22Rv1 (cell line): ENCODE results near the gene ERCC6.

Source experiments
- H3K27ac ChIP-seq: fragments of 450-650 bp; 2 replicates; pipeline ENCODE4 v1.5.1; 2017
- ZFX ChIP-seq: fragments of 450-650 bp; IDR thresholded peaks from 2 replicates; pipeline ENCODE4 v1.6.1; 2017; ENCODE audit warnings: antibody characterized with exemption, borderline replicate concordance
- TF ChIP-seq, protein P1 (sequence below): fragments of 450-650 bp; IDR thresholded peaks from 2 replicates; pipeline ENCODE4 v1.5.1; 2017; ENCODE audit warnings: mild to moderate bottlenecking

Gene ERCC6

DNA sequence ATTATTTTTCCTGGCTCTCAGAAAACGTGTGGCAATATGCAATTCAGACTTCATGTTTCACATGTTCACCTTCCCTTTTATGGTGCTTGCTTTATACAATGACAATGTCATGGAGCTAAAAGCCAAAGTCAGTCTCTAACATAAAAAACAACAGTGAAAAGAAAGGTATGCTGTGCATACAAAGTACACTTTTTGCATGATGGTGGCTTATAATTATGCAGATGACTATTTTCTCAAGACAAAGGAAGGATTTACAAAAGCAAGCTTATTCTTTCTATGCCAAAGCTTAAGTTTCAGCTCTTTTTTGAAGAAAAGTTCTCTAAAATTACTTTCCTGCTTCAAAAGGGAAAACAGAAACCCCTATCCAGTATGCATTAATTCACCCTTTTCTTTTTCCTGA is 15.6 kb downstream of the ERCC6 start:
- no peak overlapping the region for H3K27ac ChIP-seq
- no peak for TF ChIP-seq ZFX
- TF ChIP-seq, protein P1, sequence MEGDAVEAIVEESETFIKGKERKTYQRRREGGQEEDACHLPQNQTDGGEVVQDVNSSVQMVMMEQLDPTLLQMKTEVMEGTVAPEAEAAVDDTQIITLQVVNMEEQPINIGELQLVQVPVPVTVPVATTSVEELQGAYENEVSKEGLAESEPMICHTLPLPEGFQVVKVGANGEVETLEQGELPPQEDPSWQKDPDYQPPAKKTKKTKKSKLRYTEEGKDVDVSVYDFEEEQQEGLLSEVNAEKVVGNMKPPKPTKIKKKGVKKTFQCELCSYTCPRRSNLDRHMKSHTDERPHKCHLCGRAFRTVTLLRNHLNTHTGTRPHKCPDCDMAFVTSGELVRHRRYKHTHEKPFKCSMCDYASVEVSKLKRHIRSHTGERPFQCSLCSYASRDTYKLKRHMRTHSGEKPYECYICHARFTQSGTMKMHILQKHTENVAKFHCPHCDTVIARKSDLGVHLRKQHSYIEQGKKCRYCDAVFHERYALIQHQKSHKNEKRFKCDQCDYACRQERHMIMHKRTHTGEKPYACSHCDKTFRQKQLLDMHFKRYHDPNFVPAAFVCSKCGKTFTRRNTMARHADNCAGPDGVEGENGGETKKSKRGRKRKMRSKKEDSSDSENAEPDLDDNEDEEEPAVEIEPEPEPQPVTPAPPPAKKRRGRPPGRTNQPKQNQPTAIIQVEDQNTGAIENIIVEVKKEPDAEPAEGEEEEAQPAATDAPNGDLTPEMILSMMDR: no peak

DNA sequence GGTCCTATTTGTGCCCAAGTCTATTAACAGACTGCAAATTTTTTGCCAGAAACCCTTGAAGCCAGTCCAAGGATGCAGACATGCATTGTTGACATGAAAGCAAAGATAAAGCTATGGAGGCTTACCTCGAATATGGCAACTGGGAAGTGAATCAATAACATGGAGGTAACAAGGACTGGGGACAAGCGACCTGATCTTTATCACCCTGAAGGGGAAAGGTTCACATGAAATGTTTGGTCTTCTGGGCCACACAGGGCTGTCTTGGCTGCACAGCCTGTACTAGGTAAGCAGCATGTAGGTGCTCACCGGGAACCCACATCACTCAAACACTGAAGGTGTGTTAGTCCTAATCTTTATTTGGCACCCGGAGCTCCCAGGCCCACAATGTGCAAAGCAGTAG is 17.9 kb downstream of the ERCC6 start:
- H3K27ac ChIP-seq: no peak overlapping the region
- TF ChIP-seq, protein P1: no peak
- TF ChIP-seq ZFX: no peak

DNA sequence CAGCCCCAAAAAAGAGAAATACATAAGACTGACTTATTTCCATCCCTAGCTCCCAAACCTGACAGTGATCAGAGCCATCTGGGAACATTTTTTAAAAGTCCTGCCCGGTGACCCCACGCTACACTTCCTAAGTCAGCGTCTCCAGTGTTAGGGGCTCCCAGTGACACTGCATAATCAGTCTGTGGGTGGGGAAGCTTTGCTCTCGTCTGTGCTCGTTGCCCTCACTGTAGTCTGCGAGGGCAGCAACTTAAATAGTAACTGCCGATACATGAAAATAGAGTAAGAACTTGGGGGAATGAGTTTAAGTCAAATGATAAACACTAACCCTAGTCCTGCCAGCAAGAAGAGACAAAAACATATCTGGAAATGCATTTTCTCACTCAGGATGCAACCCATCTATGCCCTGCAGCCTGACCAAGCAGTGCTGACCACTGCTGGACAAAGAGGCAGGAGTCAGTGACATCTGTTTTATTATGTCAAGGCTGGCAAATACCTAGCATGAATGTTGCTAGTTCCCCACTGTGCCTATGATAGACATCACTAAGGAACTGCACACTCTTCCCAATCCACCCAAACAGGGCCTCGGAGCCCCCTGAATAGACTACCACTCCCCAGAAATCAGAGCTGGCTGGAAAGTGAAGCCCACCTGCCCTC is 18.7 kb downstream of the ERCC6 start:
- no peak overlapping the region for H3K27ac ChIP-seq
- no peak for TF ChIP-seq ZFX
- TF ChIP-seq, protein P1: no peak

DNA sequence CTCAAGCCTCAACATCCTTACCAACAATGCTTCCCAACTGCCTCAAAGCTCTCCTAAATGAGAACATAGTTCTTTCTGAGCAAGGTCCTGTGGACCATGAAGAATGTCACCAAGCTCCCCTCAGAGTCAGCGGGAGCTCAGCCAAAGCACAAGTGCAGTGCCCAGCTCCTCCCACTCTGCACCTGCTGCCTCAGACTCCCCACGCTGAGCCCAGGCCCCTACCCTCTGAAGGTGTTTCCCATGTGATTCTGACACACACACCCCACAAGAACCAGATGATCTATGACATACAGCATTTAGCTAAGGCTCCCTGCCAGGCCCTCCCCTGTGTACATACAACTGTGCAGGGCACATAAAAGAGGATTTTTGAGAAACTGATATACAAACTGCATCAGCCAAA is 19.2 kb downstream of the ERCC6 start:
- H3K27ac ChIP-seq: no peak overlapping the region
- no peak for TF ChIP-seq ZFX
- TF ChIP-seq, protein P1: no peak

DNA sequence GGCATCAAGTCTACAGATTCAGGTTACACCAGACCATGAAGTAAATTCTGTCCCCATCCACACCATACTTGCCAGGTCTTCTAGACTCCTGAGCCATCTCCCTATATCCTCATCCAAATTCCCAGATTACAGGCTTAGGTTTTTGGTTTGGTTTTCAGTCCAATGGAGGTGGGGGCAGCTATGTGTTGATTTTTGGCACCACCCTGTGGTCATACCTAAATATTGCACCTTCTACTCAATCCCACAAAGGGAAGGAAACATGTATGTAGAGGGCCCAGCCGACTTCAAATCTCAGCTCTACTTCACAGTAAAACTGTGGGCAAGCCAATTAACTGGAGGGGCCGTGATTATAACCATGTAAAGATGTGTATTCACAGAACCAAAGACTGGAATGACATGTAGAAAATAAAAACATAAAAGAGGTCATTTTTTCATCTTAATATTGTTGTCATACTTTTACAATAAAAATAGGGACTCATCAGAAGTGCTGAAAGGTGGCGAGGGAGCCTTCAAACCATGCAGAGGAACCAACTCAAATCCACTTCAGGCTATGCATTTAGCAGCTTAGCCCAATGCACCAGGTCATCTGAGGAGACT is 19.8 kb downstream of the ERCC6 start:
- H3K27ac ChIP-seq: no peak overlapping the region
- no peak for TF ChIP-seq ZFX
- TF ChIP-seq, protein P1: peak; percentile 81

DNA sequence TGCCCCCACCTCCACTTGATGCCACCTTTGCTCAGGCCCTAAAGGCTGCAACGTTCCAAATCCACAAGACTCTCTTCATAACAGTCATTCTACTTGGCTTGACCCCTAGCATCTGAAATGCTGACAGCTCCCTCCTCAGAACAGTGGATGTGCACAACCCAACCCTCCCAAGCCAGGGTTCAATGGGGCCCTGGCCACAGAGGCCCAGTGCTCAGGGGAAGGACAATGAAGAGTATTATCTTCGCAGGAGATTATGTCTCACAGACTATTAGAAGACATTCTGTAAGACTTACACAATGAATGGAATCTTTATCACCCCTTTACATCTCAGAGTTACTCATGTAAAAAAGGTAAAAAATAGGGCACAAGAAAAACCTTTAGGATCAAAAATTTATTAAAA is 20.4 kb downstream of the ERCC6 start:
- TF ChIP-seq, protein P1: no peak
- TF ChIP-seq ZFX: no peak
- no peak overlapping the region for H3K27ac ChIP-seq

DNA sequence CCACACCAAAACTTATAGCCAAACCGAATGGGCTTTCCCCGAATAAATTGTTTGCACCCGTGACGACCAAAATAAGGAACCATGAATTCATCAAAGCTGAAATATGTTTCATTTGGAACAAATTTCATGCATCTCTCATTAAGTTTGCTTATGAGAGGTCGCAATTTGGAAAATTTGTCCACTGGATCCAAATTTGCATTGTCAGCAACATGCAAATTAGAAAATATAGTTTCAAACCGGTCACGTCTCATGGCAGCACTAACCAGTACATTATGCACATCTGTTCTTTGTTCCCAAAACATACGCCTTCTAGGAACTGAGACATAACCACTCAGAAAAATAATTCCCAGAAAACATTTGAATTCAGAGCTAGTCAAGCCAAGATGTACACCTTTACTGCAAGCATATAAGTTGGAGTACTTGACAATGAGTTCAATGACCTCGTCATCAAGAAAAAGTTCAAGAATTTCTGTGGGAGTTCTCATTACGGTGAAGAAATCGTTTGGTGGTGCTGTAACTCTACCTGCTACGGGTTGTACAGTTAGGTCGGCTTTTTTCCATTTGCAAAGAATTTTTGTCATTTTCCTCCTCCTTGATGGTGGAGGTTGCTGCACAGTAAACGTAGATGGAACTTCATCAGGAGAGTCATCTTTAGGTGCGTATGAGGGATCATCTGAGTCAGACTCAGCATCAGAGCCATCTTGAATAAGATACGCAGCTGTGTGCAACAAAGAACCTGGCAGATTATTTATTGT is 22.5 kb downstream of the ERCC6 start:
- TF ChIP-seq, protein P1: no peak
- TF ChIP-seq ZFX: no peak
- no peak overlapping the region for H3K27ac ChIP-seq
